HPDE6-E6E7 (cell line): ENCODE data around the gene PRKCA.
"Not testable (repeated sequence)": the region's sequence is repeated elsewhere in the genome, so short reads cannot be mapped to it uniquely, and the experiment has no call there.

Experiments used
- DNase-seq: peaks from one replicate; pipeline ENCODE4 v3.0.0; 2011; ENCODE audit warnings: missing footprints; ENCODE audit errors: extremely low spot score

PRKCA gene

GRCh38 chr17:66441101-66441661 is 138.8 kb downstream of the PRKCA start:
- no peak for DNase-seq

DNA sequence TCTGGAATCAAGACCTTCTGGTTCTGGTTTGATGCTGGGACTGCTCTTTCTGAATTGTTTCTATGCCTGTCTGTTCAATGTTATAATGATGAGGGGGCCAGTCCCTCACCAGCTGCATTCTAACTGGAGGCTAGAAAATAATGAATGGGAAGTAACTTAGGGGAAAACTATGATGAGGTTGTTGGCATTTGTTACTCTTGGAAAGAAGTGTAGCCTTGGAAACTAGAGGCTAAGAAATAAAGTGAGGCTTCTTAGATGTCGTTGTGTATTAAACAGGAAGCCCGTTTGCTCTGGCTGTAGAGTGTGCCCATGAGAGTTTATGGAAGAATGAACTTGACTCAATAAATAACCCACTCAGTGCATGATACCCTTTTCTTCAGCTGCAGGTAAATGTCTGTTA is 140.8 kb downstream of the PRKCA start:
- no peak for DNase-seq

GRCh38 chr17:66443606-66444005 is 141.2 kb downstream of the PRKCA start:
- DNase-seq = no peak

DNA sequence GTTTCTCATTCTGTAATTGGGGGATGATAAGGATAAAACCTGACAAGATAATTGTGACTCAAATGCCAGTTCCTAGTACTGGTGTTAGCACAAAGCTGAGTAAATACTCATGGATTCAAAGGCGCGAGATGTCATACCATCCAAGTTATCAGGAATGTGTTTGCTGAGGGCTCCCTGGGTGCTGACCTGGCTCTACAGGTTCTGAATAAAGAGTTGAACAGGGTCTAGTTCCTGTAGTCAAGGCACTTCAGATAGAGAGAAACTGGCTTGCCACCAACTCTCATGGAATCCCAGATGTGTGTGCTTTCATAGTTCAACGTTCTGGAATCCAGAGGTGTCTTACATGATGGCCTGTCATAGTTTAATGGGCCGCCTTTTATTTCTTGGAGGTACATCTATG is 141.6 kb downstream of the PRKCA start:
- no peak for DNase-seq

DNA sequence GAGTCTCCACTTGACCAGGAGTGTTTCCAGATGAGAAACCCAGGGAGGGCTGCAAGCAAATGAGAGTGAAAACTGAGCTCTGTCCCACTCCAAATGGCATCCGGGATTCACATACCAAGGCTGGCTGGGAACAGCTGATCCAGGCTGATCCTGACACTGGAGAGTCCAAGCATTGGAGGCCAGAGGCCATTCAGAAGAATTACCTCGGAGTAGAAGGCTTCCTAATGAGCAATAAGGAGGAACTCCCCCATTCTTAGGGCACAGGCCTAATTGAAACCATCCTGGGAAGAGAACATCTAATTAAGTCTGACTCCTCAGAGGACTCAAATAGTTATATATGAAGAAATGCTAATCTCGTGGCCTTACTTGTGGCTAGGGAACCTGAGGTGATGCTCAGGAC is 142.8 kb downstream of the PRKCA start:
- DNase-seq = no peak

GRCh38 chr17:66446419-66446818 is 144.0 kb downstream of the PRKCA start:
- no peak for DNase-seq

GRCh38 chr17:66447159-66447558 is 144.7 kb downstream of the PRKCA start:
- DNase-seq = no peak

DNA sequence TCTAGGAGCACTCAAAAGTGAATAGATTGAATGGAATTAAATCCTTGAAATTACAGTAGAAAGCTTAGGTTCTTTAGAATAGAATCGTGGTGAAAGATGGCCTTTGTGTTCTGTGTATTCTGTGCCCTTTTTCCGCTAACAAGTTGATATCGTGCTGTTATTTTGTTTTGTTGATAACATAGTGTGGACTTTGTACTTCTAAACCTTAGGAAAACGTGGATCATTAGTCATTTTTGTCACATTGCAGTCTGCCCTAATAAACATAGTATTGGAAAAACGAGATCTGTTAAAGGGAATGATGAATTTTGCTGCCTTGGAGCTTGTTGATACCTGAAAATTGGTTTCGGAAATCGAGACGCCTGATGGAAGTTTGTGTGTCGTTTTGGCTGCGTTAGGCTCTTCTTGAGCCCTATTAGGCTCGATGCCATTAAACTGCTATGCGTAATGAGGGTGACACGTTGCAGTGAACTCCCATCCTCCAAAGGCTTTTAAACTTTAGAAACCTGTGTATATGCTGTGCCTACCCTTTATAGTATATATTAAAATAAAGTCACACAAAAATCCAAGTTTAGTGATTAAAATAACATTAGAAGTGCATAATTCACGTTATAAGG is 145.7 kb downstream of the PRKCA start:
- DNase-seq = no peak

DNA sequence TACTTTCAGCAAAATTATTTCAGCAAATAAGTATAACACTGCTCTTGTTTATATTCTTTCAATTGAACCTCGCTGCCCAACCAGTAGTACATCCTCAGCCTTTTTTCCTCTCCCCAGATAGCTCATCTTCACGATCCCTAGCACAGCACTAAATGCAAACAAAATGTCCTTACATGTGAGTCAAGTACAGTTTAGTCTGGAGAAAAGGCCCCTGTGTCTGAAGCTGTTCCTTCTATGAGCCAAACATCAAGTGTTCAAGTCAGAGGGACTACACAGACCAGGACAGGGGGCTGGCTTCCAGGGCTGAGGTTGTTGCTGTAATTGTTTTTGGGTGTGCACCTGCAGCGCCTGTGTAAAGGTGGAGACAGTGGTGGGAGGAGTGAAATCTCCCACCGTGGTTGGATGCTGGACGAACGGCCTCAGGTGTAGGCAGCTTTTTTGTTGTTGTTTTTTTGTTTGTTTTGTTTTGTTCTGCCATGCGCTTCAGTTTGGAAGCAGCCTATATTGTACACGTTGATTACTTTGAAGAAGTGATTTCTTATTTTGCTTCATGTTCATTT is 147.1 kb downstream of the PRKCA start:
- no peak for DNase-seq

- no peak for DNase-seq
These were observed 147.8 kb downstream of the PRKCA start for GRCh38 chr17:66450008-66450851.

DNA sequence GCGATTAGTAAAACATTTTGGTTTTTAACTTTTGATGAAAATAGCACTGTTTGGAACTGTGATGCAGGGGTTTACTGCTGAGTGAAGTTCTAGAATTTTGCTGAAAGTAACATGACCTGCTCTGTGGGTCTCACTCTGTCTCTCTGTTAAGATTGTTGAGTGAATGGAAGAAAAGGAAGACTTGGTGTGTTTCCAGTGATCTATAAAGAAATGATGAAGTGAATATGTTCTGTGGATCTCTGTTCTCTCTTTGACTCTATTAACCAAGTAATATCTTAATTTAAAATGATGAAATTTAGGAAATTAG is 148.4 kb downstream of the PRKCA start:
- no peak for DNase-seq

DNA sequence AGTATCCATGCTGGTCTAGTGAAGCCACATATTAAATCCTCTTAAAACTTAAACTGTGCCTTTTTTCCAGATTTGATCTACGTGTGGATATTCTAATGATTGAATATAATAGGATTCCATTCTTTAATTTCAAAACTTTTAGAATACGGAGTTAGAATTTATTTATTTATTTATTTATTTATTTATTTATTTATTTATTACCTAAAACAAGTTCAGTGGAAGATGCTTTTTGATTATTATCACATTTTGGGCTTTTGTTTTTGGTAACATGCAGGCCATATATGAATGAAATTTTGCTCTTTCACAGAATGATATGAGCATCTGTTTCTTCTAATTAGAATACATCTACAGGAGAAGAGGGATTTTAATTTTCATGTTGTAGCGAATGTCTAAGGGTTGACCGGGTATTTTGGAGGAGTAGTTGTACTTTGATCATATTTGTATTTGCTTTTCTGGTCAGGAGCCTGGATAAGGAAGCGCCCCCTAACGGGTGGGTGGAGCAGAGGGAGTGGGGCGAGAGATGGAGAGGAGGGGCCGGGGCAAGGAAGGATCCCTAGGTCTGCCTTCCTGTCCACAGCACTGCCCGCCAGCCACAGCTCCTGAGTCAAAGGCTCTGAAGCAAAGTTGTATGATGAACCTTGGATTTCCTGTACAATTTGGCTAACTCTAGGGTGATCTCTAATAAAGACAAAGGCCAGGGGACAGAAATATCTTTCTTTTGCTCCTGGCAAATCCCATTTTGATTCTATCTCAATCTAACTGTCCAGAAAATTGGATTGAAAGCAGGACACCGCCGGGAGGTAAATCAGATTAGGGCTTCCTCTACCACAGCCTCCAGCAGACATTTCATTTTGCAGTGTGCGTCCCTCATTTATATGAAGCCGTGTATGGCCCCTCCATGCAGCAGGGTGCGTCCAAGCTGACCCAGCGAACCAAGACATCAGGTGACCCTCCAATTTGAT is 149.1 kb downstream of the PRKCA start:
- no peak for DNase-seq

DNA sequence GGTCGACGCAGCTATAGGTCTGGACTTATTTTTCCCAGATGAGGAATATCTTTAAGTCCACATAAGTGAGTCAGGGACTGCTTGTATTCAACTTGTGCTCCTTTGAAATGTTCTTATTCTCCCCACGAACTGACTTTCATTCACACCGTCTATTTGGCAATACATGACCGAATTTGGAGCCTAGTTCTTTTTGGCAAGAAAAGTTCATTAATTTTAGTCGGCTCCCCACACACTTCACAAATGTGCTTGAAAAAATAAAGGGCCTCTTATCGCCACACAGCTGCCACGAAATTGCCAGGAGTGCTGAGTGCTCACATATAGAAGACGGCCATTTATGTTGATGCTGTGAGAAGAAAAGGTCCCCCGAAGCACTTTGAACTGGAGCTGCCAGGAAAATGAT is 152.6 kb downstream of the PRKCA start:
- DNase-seq = no peak

GRCh38 chr17:66457499-66457898 is 155.1 kb downstream of the PRKCA start:
- DNase-seq = not testable (repeated sequence)

DNA sequence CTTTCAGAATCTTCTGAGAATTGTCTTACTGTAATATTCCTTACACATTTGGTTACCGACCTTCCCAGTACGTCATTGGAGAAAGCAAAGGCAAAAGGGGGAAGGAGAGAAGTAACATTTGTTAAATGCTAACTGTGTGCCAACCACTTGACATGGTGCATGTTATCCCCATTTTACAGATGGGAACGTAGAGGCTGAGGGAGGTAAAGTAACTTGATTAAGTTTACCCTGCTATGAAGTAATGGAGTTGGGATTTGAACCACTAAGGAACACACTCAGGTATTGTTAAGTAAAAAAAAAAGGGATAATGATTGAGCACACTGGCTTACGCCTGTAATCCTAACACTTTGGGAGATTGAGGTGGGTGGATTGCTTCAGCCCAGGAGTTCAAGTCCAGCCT is 156.4 kb downstream of the PRKCA start:
- DNase-seq = no peak

GRCh38 chr17:66459811-66460270 is 157.4 kb downstream of the PRKCA start:
- DNase-seq = peak; percentile 89

DNA sequence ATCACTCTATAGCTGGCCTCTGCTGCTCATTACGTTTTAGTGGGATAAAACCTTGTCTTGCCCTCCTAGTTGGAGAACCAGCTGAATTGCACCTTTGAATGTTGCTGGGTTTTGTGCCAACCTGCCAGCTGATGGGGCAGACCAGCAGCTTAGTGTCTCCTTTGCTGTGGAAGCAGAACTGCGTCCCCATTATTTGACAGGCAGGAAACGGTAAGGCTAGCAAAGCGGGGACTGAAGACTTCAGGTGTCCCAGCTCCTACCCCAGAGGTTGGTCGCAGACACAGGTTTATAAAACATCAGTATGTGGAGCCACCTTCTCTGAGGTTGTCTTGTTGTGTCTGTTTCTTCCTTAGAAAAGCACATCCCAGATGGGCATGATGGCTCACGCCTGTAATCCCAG is 158.1 kb downstream of the PRKCA start:
- no peak for DNase-seq

DNA sequence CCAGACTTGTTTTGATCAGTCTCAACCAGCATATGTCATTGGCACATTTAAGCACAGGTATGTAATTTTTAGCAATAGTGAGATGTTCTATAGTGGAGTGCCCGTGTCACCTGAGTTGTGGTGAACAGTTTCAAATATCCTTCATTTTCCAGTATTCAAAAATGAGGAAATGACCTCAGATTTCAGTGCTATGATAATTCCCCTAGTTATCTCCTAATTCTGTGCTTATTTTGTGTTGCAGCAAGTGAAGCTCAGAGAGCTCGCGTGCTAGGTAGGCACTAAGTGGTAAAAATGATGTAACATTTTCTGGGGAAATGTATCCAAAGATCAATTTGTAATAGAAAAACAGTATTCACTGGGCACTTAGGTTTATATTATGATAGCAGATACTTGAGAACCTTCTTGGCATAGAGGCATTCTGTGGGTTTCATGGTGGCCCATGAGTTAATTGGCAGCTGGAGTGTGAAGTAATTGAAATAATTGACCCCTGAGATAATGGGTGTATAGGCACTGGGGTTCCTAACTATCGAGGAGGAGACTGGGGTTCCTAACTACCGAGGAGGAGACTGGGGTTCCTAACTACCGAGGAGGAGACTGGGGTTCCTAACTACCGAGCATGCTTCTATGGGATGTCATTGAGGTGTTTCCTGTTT is 159.1 kb downstream of the PRKCA start:
- no peak for DNase-seq

DNA sequence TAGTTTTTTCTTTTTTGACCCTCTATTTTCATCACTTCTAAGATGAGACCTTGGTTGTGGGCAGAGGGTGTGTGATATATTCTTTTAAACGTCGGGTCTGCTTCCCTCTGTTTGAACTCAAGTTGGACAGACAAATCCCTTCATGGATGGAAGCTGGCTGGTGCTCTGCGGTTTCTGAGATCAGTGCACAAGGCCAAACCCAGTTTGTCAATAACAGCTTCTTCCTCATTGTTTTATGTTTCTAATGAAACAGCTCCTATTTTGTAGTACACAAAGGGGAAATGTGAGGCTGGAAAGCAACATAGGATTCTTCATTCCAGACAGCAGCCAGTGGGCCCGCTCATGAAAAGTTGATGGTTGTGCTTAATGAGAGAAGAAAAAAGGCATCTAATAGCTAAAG is 159.6 kb downstream of the PRKCA start:
- DNase-seq = no peak

GRCh38 chr17:66464921-66465320 is 162.5 kb downstream of the PRKCA start:
- DNase-seq = no peak

DNA sequence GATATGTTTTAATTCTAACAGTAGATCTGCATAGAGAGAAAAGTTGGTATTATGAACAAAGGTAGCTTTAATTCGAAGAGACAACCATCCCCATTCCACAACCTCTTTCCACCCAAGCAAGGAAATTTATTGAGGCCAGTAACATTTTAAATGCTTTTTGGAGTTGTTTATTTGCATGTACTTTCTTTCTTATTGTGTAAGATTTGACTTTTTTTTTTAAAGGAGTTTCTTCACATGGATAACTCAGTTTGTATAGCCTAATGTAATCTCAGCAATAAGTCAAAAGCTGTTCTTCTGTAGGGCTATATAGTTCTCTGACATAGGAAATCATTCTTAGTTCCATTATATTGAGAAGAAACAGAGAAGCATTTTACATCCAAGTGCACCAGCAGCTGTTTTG is 163.3 kb downstream of the PRKCA start:
- DNase-seq = no peak
